ENCODE results near the gene MYRIP. TPM values are rescaled to one million over a fixed set of nuclear protein-coding genes. Genes with fewer than 3 reads are reported as not detected.

The MYRIP gene
- total and polyA plus RNA-seq, 3 donors from 2014 or later, result 2.4 to 5.8 (median 4.8) TPM

GRCh38 chr3:40108643-40109042 is 299.2 kb downstream of the MYRIP start:
- no peak for DNase-seq
- no peak for TF ChIP-seq POLR2A (IDR thresholded peaks at IDR 0.05)
- no peak for TF ChIP-seq CTCF (IDR thresholded peaks at IDR 0.05)
- Histone ChIP-seq H3K36me3 (ENCODE audit: low read depth, missing control alignments) (no peaks in the 10 kb centered on the region), H3K4me1 (no peaks in the 10 kb centered on the region), H3K9me3 (no peaks in the 10 kb centered on the region), H3K27me3 (no peaks in the 10 kb centered on the region), H3K4me3 (no peak overlapping the region), H3K27ac (no peak overlapping the region)
- 82 to 92% methylated on average over 1 of the region's 1 CpG for WGBS, 2 donors
- intact Hi-C loops (cut with DNase I; ENCODE audit: low total_unique reads), result no loop called here

- Histone ChIP-seq H3K9me3 (no peaks in the 10 kb centered on the region), H3K27me3 (no peaks in the 10 kb centered on the region), H3K27ac (no peak overlapping the region), H3K36me3 (ENCODE audit: low read depth, missing control alignments) (no peaks in the 10 kb centered on the region), H3K4me3 (no peak overlapping the region), H3K4me1 (no peaks in the 10 kb centered on the region)
- no peak for TF ChIP-seq CTCF (IDR thresholded peaks at IDR 0.05)
- TF ChIP-seq POLR2A (IDR thresholded peaks at IDR 0.05), result no peak
- intact Hi-C loops (cut with DNase I; ENCODE audit: low total_unique reads), result no loop called here
- DNase-seq, result no peak
Observed at GRCh38 chr3:40109641-40110490, 300.5 kb downstream of the MYRIP start.

GRCh38 chr3:40116478-40117177 is 307.2 kb downstream of the MYRIP start:
- H3K27me3 ChIP-seq, result no peaks in the 10 kb centered on the region
- DNase-seq, result no peak
- no peaks in the 10 kb centered on the region for H3K36me3 ChIP-seq (ENCODE audit: low read depth, missing control alignments)
- TF ChIP-seq POLR2A (IDR thresholded peaks at IDR 0.05) (no peak), CTCF (IDR thresholded peaks at IDR 0.05) (no peak)
- no peak overlapping the region for H3K27ac ChIP-seq
- intact Hi-C loops (cut with DNase I; ENCODE audit: low total_unique reads), result no loop called here
- H3K4me1 ChIP-seq, result no peaks in the 10 kb centered on the region
- H3K9me3 ChIP-seq, result no peaks in the 10 kb centered on the region
- no peak overlapping the region for H3K4me3 ChIP-seq
- WGBS, 2 donors, result 86 to 89% methylated on average over 9 of the region's 9 CpGs

GRCh38 chr3:40118091-40118490 is 308.7 kb downstream of the MYRIP start:
- Histone ChIP-seq H3K27ac (no peak overlapping the region), H3K4me3 (no peak overlapping the region), H3K9me3 (no peaks in the 10 kb centered on the region), H3K4me1 (no peaks in the 10 kb centered on the region), H3K36me3 (ENCODE audit: low read depth, missing control alignments) (no peaks in the 10 kb centered on the region), H3K27me3 (no peaks in the 10 kb centered on the region)
- no peak for DNase-seq
- 47 to 74% methylated on average over 2 of the region's 2 CpGs for WGBS, 2 donors
- TF ChIP-seq POLR2A (IDR thresholded peaks at IDR 0.05) (no peak), CTCF (IDR thresholded peaks at IDR 0.05) (no peak)
- intact Hi-C loops (cut with DNase I; ENCODE audit: low total_unique reads), result no loop called here

Data from testis (tissue), 3 donors.